OCI-LY1 (cell line): ENCODE measurements around the gene MLLT3.

Source experiments
- H2AFZ ChIP-seq: fragments of 200-600 bp; sonication (generic), shearing (Covaris generic); 2 replicates; pipeline ENCODE4 v1.6.0; 2014; ENCODE audit warnings: antibody characterized with exemption, mild to moderate bottlenecking, low read length
- H3F3A ChIP-seq: fragments of 200-600 bp; sonication (generic), shearing (Covaris generic); 2 replicates; pipeline ENCODE4 v1.6.0; 2014; ENCODE audit warnings: mild to moderate bottlenecking, antibody characterized with exemption, low read length, moderate library complexity; ENCODE audit not compliant: insufficient read depth
- H3K27ac ChIP-seq: fragments of 200-600 bp; sonication (generic); 2 replicates; pipeline ENCODE4 v1.5.1; 2014; ENCODE audit warnings: low read length, mixed run types, mild to moderate bottlenecking, low read depth; ENCODE audit not compliant: poor library complexity, severe bottlenecking
- H3K27me3 ChIP-seq: fragments of 200-600 bp; sonication (generic); 2 replicates; pipeline ENCODE4 v1.6.0; 2014; ENCODE audit warnings: antibody characterized with exemption, mild to moderate bottlenecking, low read length, moderate library complexity; ENCODE audit not compliant: insufficient read depth
- H3K36me3 ChIP-seq: fragments of 200-600 bp; sonication (generic); 2 replicates; pipeline ENCODE4 v1.6.1; 2014; ENCODE audit warnings: mild to moderate bottlenecking, antibody characterized with exemption, low read length, moderate library complexity, mixed read lengths; ENCODE audit not compliant: insufficient read depth
- H3K4me1 ChIP-seq: fragments of 200-600 bp; sonication (generic); 2 replicates; pipeline ENCODE4 v1.5.1; 2014; ENCODE audit warnings: mild to moderate bottlenecking, low read length, moderate library complexity; ENCODE audit not compliant: insufficient read depth, severe bottlenecking
- H3K4me2 ChIP-seq: fragments of 200-600 bp; sonication (generic), shearing (Covaris generic); 2 replicates; pipeline ENCODE4 v1.6.1; 2014; ENCODE audit warnings: low read length
- H3K4me3 ChIP-seq: fragments of 200-600 bp; sonication (generic); 2 replicates; pipeline ENCODE4 v1.5.1; 2014; ENCODE audit warnings: low read length, low read depth, mild to moderate bottlenecking, mixed read lengths; ENCODE audit not compliant: poor library complexity, severe bottlenecking
- H3K79me2 ChIP-seq: fragments of 200-600 bp; shearing (Covaris generic); 2 replicates; pipeline ENCODE4 v1.6.1; 2016; ENCODE audit warnings: mixed run types, low read length, mixed read lengths; ENCODE audit not compliant: insufficient read depth
- H3K9ac ChIP-seq: fragments of 200-600 bp; sonication (generic), shearing (Covaris generic); 2 replicates; pipeline ENCODE4 v1.6.1; 2014; ENCODE audit warnings: mild to moderate bottlenecking, low read length, mixed read lengths
- H3K9me2 ChIP-seq: fragments of 200-600 bp; sonication (generic), shearing (Covaris generic); 2 replicates; pipeline ENCODE4 v1.6.1; 2014; ENCODE audit warnings: low read depth, mild to moderate bottlenecking, low read length, mixed read lengths
- H3K9me3 ChIP-seq: fragments of 200-600 bp; shearing (Covaris generic); 2 replicates; pipeline ENCODE4 v1.6.1; 2014; ENCODE audit warnings: low read length, mixed read lengths
- H4K20me1 ChIP-seq: fragments of 200-600 bp; sonication (generic), shearing (Covaris generic); 2 replicates; pipeline ENCODE4 v1.6.0; 2016; ENCODE audit warnings: mild to moderate bottlenecking, low read length; ENCODE audit not compliant: insufficient read depth
- CTCF ChIP-seq: fragments of 200-600 bp; sonication (generic), shearing (Covaris generic); IDR thresholded peaks from 2 replicates; pipeline ENCODE4 v1.5.1; 2017; ENCODE audit warnings: mild to moderate bottlenecking, antibody characterized with exemption, low read length, moderate library complexity, mixed read lengths
- EZH2 ChIP-seq: fragments of 200-600 bp; sonication (generic), shearing (Covaris generic); IDR thresholded peaks from 2 replicates; pipeline ENCODE4 v1.8.0; 2017; ENCODE audit warnings: borderline replicate concordance, mixed run types, mild to moderate bottlenecking, antibody characterized with exemption, low read length, moderate library complexity, mixed read lengths

The MLLT3 gene

GRCh38 chr9:20632705-20633104 lies 10.4 kb upstream of the MLLT3 start:
- H3K9me3 ChIP-seq = no peaks in the 10 kb centered on the region
- H3K27ac ChIP-seq = no peak overlapping the region
- H3F3A ChIP-seq = no peaks in the 10 kb centered on the region
- no peaks in the 10 kb centered on the region for H3K36me3 ChIP-seq
- no peaks in the 10 kb centered on the region for H3K27me3 ChIP-seq
- no peaks in the 10 kb centered on the region for H3K4me1 ChIP-seq
- H3K4me2 ChIP-seq = no peak overlapping the region
- no peaks in the 10 kb centered on the region for H4K20me1 ChIP-seq
- H3K4me3 ChIP-seq = no peak overlapping the region
- H3K9me2 ChIP-seq = no peaks in the 10 kb centered on the region
- no peak overlapping the region for H3K9ac ChIP-seq
- H3K79me2 ChIP-seq = no peaks in the 10 kb centered on the region
- H2AFZ ChIP-seq = no peak overlapping the region
- TF ChIP-seq CTCF (no peak), EZH2 (no peak)

GRCh38 chr9:20630241-20630943 lies 8.1 kb upstream of the MLLT3 start:
- Histone ChIP-seq H3K9me2 (no peaks in the 10 kb centered on the region), H3K36me3 (no peaks in the 10 kb centered on the region), H3K4me1 (no peaks in the 10 kb centered on the region), H2AFZ (no peak overlapping the region), H3K79me2 (no peaks in the 10 kb centered on the region), H3K4me2 (no peak overlapping the region), H3K9me3 (no peaks in the 10 kb centered on the region), H3K27ac (no peak overlapping the region), H3K4me3 (no peak overlapping the region), H3K9ac (no peak overlapping the region), H4K20me1 (no peaks in the 10 kb centered on the region), H3K27me3 (no peaks in the 10 kb centered on the region), H3F3A (no peaks in the 10 kb centered on the region)
- no peak for TF ChIP-seq EZH2

GRCh38 chr9:20625003-20625349 lies 2.7 kb upstream of the MLLT3 start:
- H3K9me2 ChIP-seq = no peaks in the 10 kb centered on the region
- no peak overlapping the region for H3K9ac ChIP-seq
- H3F3A ChIP-seq = no peaks in the 10 kb centered on the region
- no peak overlapping the region for H2AFZ ChIP-seq
- no peaks in the 10 kb centered on the region for H3K27me3 ChIP-seq
- H3K36me3 ChIP-seq = no peaks in the 10 kb centered on the region
- peak overlapping the region; percentile 28 for H3K4me3 ChIP-seq
- peaks cover 33% of the 10 kb centered on the region for H3K4me1 ChIP-seq
- H4K20me1 ChIP-seq = no peaks in the 10 kb centered on the region
- TF ChIP-seq CTCF (peak; percentile 4; the same call in 1 of the 2 replicates), EZH2 (no peak)
- no peaks in the 10 kb centered on the region for H3K79me2 ChIP-seq
- no peak overlapping the region for H3K27ac ChIP-seq
- peak overlapping the region; percentile 39; the same call in 1 of the 2 replicates for H3K4me2 ChIP-seq
- H3K9me3 ChIP-seq = no peaks in the 10 kb centered on the region
